K562 (cell line): ENCODE measurements around the gene HTRA3. TPM values are rescaled to one million over a fixed set of nuclear protein-coding genes. Genes with fewer than 3 reads are reported as not detected.
A peak's percentile ranks its signal among the peaks of the same experiment; 100 is the strongest.

Experiments
- DACH1 ChIP-seq: fragments of 450-650 bp; IDR thresholded peaks from 2 replicates; pipeline ENCODE4 v1.6.1; 2018; ENCODE audit not compliant: partially characterized antibody
- ETV1 ChIP-seq: fragments of 450-650 bp; conservative IDR thresholded peaks from 2 replicates; pipeline ENCODE4 v1.6.1; 2016; ENCODE audit warnings: missing genetic modification characterization, control low read depth, low read depth, missing compliant biosample characterization
- FOXK2 ChIP-seq, 2 experiments: fragments of 450-650 bp; IDR thresholded peaks in 1 of 2; conservative IDR thresholded peaks in 1 of 2; 2 replicates each; pipeline ENCODE4 v1.6.1; 2016; ENCODE audit warnings: low read depth in 2 of 2, mild to moderate bottlenecking in 1 of 2
- GTF2A2 ChIP-seq: IDR thresholded peaks from 2 replicates; pipeline ENCODE4 v1.6.1; 2016; ENCODE audit warnings: mild to moderate bottlenecking, missing genetic modification characterization, missing compliant biosample characterization
- KLF6 ChIP-seq: fragments of 250-450 bp; sonication (Bioruptor Pico); IDR thresholded peaks from 2 replicates; pipeline ENCODE4 v1.4.0; 2020; ENCODE audit warnings: mild to moderate bottlenecking, moderate library complexity, borderline replicate concordance
- MXI1 ChIP-seq: IDR thresholded peaks from 2 replicates; pipeline ENCODE4 v1.6.1; 2011; ENCODE audit warnings: low read depth, mild to moderate bottlenecking, improper control_type of control experiment, low read length
- PRMT5 ChIP-seq: sonication (generic); formaldehyde crosslinking; IDR thresholded peaks from 2 replicates; pipeline ENCODE4 v1.5.0; 2020; ENCODE audit warnings: missing genetic modification reagents
- RAD21 ChIP-seq, 2 experiments: fragments of 250-450 bp in 1 of 2; fragments of 450-650 bp in 1 of 2; sonication (Bioruptor Pico) in 1 of 2; formaldehyde crosslinking in 1 of 2; IDR thresholded peaks in 1 of 2; conservative IDR thresholded peaks in 1 of 2; 2 replicates each; pipeline versions ENCODE4 v1.4.0 to v1.8.0; 2020 to 2022; ENCODE audit warnings: mild to moderate bottlenecking in 2 of 2, moderate library complexity in 1 of 2
- ZNF311 ChIP-seq: fragments of 250-450 bp; sonication (Bioruptor Pico); IDR thresholded peaks from 2 replicates; pipeline ENCODE4 v1.4.0; 2020; ENCODE audit warnings: mild to moderate bottlenecking, moderate library complexity
- ZNF347 ChIP-seq: fragments of 450-650 bp; formaldehyde crosslinking; IDR thresholded peaks from 2 replicates; pipeline ENCODE4 v1.4.0; 2020; ENCODE audit warnings: low read depth, mild to moderate bottlenecking, moderate library complexity
- polyA plus RNA-seq, 8 experiments: library from polyadenylated mRNA; depleted of rRNA in 4 of 8; stranded (reverse) in 5 of 8; unstranded in 3 of 8; fragments of >200 nt; fragmentation: Nextera tagmentation in 2 of 8; fragmentation: Illumina TruSeq in 1 of 8; extraction: Ambion mirVana in 2 of 8; extraction: Trizol in 1 of 8; gene quantifications; 2 replicates each; pipeline versions ENCODE4 v1.2.1 to v1.2.3, GENCODE V29; 2011 to 2014; ENCODE audit warnings: inconsistent platforms in 1 of 8, missing spikeins in 1 of 8
- total RNA-seq, 7 experiments: library from RNA; depleted of rRNA in 6 of 7; stranded (reverse); fragments of >200 nt in 6 of 7; fragmentation: Illumina TruSeq in 2 of 7; extraction: Trizol in 2 of 7; gene quantifications; 2 replicates each; pipeline versions ENCODE4 v1.2.1 to v1.2.3, GENCODE V29; 2011 to 2021; ENCODE audit warnings: low replicate concordance in 1 of 7
- TF ChIP-seq, protein P1 (sequence below): sonication (generic); formaldehyde crosslinking; IDR thresholded peaks from 2 replicates; pipeline ENCODE4 v1.8.0; 2022; ENCODE audit warnings: mild to moderate bottlenecking, missing genetic modification reagents
- TF ChIP-seq, protein P2 (sequence below): IDR thresholded peaks from 2 replicates; pipeline ENCODE4 v1.6.1; 2016; ENCODE audit warnings: missing genetic modification characterization, missing compliant biosample characterization
- TF ChIP-seq, protein P3 (sequence below), 2 experiments: IDR thresholded peaks; 2 replicates each; pipeline ENCODE4 v1.6.1; 2012; ENCODE audit warnings: improper control_type of control experiment in 2 of 2, low read depth in 2 of 2, low read length in 2 of 2, borderline replicate concordance in 1 of 2
- TF ChIP-seq, protein P4 (sequence below): fragments of 250-450 bp; sonication (Bioruptor Pico); IDR thresholded peaks from 2 replicates; pipeline ENCODE4 v1.4.0; 2020; ENCODE audit warnings: mild to moderate bottlenecking

The HTRA3 gene
- total and polyA plus RNA-seq, 9 of the 15 experiments (the other 6 are each of a cell fraction or from before 2014, with no cell fraction given): 0.04 TPM; not detected in 8

DNA sequence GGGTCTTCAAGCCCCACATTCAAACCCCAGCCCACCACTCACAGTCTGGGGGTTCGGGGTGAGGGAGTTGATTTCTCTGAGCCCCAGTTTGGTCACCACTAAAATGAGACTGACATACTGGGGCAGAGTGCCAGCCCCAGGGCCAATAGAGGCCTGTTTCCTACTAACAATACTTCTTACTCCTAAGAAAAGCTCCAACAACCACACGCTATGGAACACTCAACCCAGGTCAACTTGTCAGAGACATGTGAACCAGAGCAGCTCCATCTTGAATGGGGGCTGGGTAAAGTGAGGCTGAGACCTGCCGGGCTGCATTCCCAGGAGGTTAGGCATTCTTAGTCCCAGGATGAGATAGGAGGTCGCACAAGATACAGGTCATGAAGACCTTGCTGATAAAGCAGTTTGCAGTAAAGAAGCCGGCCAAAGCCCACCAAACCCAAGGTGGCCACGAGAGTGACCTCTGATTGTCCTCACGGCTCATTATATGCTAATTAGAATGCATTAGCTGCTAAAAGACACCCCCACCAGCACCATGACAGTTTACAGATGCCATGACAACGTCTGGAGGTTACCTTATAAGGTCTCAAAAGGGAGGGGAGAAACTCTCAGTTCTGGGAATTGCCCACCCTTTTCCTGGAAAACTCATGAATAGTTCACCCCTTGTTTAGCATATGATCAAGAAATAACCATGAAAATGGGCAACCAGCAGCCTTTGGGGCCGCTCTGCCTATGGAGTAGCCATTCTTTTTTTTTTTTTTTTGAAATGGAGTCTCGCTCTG lies 26.6 kb upstream of the HTRA3 start (continued):
- no peak for TF ChIP-seq PRMT5 (CRISPR knock-in tag)
- TF ChIP-seq RAD21 (CRISPR knock-in tag; conservative IDR thresholded peaks at IDR 0.05 in 1 of 2, IDR thresholded peaks at IDR 0.05 in 1 of 2): no peak
- TF ChIP-seq, protein P1, sequence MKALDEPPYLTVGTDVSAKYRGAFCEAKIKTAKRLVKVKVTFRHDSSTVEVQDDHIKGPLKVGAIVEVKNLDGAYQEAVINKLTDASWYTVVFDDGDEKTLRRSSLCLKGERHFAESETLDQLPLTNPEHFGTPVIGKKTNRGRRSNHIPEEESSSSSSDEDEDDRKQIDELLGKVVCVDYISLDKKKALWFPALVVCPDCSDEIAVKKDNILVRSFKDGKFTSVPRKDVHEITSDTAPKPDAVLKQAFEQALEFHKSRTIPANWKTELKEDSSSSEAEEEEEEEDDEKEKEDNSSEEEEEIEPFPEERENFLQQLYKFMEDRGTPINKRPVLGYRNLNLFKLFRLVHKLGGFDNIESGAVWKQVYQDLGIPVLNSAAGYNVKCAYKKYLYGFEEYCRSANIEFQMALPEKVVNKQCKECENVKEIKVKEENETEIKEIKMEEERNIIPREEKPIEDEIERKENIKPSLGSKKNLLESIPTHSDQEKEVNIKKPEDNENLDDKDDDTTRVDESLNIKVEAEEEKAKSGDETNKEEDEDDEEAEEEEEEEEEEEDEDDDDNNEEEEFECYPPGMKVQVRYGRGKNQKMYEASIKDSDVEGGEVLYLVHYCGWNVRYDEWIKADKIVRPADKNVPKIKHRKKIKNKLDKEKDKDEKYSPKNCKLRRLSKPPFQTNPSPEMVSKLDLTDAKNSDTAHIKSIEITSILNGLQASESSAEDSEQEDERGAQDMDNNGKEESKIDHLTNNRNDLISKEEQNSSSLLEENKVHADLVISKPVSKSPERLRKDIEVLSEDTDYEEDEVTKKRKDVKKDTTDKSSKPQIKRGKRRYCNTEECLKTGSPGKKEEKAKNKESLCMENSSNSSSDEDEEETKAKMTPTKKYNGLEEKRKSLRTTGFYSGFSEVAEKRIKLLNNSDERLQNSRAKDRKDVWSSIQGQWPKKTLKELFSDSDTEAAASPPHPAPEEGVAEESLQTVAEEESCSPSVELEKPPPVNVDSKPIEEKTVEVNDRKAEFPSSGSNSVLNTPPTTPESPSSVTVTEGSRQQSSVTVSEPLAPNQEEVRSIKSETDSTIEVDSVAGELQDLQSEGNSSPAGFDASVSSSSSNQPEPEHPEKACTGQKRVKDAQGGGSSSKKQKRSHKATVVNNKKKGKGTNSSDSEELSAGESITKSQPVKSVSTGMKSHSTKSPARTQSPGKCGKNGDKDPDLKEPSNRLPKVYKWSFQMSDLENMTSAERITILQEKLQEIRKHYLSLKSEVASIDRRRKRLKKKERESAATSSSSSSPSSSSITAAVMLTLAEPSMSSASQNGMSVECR (CRISPR knock-in tag): no peak
- TF ChIP-seq, protein P2, sequence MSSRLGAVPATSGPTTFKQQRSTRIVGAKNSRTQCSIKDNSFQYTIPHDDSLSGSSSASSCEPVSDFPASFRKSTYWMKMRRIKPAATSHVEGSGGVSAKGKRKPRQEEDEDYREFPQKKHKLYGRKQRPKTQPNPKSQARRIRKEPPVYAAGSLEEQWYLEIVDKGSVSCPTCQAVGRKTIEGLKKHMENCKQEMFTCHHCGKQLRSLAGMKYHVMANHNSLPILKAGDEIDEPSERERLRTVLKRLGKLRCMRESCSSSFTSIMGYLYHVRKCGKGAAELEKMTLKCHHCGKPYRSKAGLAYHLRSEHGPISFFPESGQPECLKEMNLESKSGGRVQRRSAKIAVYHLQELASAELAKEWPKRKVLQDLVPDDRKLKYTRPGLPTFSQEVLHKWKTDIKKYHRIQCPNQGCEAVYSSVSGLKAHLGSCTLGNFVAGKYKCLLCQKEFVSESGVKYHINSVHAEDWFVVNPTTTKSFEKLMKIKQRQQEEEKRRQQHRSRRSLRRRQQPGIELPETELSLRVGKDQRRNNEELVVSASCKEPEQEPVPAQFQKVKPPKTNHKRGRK (tag): no peak
- no peak for TF ChIP-seq DACH1
- peak; percentile 51 for TF ChIP-seq ETV1 (tag)
- peak; percentile 60; the same call in 1 of the 2 replicates for TF ChIP-seq ZNF311
- no peak for TF ChIP-seq MXI1
- TF ChIP-seq, protein P3, sequence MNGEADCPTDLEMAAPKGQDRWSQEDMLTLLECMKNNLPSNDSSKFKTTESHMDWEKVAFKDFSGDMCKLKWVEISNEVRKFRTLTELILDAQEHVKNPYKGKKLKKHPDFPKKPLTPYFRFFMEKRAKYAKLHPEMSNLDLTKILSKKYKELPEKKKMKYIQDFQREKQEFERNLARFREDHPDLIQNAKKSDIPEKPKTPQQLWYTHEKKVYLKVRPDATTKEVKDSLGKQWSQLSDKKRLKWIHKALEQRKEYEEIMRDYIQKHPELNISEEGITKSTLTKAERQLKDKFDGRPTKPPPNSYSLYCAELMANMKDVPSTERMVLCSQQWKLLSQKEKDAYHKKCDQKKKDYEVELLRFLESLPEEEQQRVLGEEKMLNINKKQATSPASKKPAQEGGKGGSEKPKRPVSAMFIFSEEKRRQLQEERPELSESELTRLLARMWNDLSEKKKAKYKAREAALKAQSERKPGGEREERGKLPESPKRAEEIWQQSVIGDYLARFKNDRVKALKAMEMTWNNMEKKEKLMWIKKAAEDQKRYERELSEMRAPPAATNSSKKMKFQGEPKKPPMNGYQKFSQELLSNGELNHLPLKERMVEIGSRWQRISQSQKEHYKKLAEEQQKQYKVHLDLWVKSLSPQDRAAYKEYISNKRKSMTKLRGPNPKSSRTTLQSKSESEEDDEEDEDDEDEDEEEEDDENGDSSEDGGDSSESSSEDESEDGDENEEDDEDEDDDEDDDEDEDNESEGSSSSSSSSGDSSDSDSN (IDR thresholded peaks at IDR 0.05; ENCODE audit: borderline replicate concordance in 1 of 2, low read depth in 2 of 2, low read length in 2 of 2): no peak
- TF ChIP-seq FOXK2 (conservative IDR thresholded peaks at IDR 0.05 in 1 of 2, IDR thresholded peaks at IDR 0.05 in 1 of 2; ENCODE audit: low read depth in 2 of 2): no peak
- TF ChIP-seq, protein P4, sequence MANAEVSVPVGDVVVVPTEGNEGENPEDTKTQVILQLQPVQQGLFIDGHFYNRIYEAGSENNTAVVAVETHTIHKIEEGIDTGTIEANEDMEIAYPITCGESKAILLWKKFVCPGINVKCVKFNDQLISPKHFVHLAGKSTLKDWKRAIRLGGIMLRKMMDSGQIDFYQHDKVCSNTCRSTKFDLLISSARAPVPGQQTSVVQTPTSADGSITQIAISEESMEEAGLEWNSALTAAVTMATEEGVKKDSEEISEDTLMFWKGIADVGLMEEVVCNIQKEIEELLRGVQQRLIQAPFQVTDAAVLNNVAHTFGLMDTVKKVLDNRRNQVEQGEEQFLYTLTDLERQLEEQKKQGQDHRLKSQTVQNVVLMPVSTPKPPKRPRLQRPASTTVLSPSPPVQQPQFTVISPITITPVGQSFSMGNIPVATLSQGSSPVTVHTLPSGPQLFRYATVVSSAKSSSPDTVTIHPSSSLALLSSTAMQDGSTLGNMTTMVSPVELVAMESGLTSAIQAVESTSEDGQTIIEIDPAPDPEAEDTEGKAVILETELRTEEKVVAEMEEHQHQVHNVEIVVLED: no peak
- peak; percentile 52; the same call in 1 of the 2 replicates for TF ChIP-seq KLF6 (CRISPR knock-in tag)
- 0 out of 2 replicates have a peak, but pooled peaks have one; percentile 36 for TF ChIP-seq GTF2A2 (tag)
- no peak for TF ChIP-seq ZNF347
